NCI-H146 treated with DMSO at 0.1 percent for 48 hours (cell line): ENCODE data around the gene CNNM2.
"Not testable (repeated sequence)": the region's sequence is repeated elsewhere in the genome, so short reads cannot be mapped to it uniquely, and the experiment has no call there.

ENCODE experiments used
- DNase-seq: peaks from one replicate; lab custom pipeline; 2025; ENCODE audit not compliant: unreplicated experiment; lab: John Stamatoyannopoulos, UW

The CNNM2 gene

GRCh38 chr10:102923601-102924000 lies 5.5 kb downstream of the CNNM2 start:
- DNase-seq: no peak

GRCh38 chr10:102926842-102927241 lies 8.7 kb downstream of the CNNM2 start:
- no peak for DNase-seq

DNA sequence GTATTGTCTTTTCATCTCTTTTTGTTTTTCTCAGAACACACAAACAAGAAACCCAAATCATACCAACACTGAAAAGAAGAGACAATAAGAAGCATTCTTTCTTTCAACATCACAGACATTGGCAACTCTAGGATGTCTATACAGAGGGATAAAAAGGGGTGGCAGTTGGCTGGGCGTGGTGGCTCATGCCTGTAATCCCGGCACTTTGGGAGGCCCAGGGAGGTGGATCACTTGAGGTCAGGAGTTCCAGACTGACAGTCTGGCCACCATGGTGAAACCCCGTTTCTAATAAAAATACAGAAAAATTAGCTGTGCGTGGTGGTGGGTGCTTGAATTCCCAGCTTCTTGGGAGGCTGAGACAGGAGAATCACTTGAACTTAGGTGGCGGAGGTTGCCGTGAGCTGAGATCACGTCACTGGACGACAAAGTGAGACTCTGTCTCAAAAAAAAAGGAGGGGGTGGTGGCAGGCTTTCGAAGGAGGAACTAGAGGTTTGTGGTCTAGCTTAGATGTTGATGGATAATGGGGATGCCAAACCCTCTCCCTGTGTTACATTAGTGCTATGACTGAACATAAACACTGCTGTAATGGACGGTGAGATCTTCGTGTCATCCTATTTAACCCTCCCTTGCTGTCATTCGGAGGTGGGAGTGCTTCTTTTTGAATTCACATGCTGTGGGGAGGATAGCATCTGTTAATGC lies 9.4 kb downstream of the CNNM2 start:
- DNase-seq: no peak

DNA sequence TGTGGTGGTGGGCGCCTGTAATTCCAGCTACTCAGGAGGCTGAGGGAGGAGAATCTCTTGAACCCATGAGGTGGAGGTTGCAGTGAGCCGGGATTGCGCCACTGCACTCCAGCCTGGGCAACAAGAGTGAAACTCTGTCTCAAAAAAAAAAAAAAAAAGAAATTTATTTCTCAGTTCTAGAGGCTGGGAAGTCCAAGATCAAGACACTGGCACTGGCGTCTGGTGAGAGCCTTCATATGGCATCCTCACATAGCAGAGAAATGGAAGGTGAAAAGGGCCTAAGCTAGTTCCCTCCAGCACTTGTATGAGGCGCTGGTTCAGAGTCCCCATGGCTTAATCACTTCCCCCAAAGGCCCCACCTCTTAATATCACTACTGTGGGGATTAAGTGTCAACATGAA lies 10.3 kb downstream of the CNNM2 start:
- not testable (repeated sequence) for DNase-seq

DNA sequence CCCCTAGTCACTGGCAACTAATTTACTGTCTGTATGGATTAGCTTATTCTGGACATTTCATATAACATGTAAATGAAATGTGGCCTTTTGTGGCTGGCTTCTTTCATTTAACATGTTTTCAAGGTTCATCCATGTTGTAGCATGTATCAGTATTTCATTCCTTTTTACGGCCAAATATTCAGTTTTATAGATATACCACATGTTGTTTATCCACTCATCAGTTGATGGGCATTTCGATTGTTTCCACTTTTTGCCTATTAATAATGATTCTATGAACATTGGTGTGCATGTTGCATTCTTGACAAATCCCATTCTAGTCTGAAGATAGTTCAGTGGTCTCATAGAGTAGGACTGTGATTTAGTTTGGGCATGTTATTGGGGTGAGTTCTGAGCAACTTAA lies 12.6 kb downstream of the CNNM2 start:
- DNase-seq: no peak

DNA sequence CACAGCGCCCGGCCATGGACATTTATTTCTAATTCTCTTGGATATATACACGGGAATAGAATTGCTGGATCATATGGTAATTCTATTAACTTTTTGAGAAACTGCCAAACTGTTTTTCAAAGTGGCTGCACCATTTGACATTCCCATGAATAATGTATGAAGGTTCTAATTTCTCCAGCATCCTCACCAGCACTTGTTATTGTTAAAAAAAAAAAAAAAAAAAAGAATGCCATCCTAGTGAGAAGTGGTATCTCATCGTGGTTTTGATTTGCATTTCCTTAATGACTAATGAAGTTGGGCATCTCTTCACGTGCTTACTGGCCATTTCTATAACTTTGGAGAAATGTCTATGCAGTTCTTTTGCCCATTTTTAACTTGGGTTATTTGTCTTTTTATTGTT lies 13.5 kb downstream of the CNNM2 start:
- no peak for DNase-seq

DNA sequence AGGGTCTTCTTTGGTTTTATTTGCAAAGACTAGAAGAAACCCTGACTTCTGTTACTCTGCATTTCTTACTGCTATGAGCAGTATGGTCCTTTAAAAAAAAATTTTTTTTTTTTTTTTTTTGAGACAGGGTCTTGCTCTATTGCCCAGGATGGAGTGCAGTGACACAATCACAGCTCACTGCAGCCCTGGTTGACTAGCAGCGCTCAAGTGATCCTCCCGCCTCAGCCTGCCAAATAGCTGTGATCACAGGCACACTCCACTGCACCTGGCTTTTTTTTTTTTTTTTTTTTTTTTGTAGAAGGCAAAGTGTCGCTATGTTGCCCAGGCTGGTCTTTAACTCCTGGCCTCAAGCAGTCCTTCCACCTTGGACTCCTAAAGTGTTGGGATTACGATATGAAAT lies 17.4 kb downstream of the CNNM2 start:
- DNase-seq: no peak

GRCh38 chr10:102935939-102936605 lies 18.0 kb downstream of the CNNM2 start:
- no peak for DNase-seq

DNA sequence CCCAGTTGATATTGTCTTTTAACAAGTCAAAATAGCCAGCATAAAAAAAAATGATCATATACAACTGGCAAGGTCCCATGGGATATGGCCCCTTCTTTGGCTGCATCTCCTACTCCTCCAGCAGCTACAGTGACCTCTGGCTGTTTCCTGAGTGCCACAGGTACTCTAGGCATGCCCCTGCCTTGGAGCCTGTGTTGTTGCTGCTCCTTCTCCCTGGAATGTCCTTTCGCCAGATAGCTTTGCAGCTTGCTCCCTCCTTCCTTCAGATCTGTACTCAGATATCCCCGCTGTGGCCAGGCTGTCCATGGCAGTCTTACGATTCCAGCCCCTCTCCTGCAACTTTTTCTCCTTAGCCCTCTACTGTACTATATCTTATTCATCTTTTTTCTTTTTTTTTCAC lies 23.3 kb downstream of the CNNM2 start:
- DNase-seq: no peak

GRCh38 chr10:102945449-102945848 lies 27.4 kb downstream of the CNNM2 start:
- no peak for DNase-seq

- no peak for DNase-seq
Observed at GRCh38 chr10:102945962-102946361, 27.9 kb downstream of the CNNM2 start.

- no peak for DNase-seq
Observed at GRCh38 chr10:102946992-102947391, 28.9 kb downstream of the CNNM2 start.

DNA sequence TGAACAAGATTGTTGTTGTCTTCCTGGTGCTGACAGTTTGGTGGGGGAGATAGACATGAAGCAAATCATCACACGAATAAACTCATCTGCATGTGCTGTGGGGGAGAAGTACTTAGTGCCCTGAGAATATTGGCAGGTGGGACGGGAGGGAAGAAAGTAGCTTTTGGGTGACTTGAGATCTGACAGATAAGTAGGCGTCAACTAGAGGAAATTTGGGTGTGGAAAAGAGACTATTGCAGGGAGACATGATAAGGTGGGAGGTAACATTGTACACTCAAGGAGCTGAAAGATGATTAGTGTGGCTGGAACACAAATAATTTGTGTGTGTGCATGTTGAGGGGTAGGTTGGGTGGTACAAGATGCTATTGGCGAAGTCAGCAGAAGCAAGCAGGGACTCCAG lies 30.1 kb downstream of the CNNM2 start:
- DNase-seq: no peak

GRCh38 chr10:102948786-102949185 lies 30.7 kb downstream of the CNNM2 start:
- DNase-seq: no peak

- DNase-seq: no peak
Observed at GRCh38 chr10:102949916-102950315, 31.8 kb downstream of the CNNM2 start.

DNA sequence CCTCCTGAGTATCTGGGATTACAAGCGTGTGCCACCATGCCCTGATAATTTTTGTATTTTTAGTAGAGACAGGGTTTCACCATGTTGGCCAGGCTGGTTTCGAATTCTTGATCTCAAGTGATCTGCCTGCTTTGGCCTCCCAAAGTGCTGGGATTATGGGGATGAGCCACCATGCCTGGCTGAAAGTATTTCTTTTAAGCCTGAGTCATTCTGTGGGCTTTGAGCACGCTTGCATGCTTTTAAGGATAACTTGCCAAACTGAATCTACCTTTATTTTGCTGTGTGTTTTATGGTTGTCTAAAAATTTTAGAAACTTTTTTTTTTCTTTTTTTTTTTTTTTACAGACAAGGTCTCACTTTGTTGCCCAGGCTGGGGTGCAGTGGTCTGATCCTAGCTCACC lies 33.2 kb downstream of the CNNM2 start:
- no peak for DNase-seq

DNA sequence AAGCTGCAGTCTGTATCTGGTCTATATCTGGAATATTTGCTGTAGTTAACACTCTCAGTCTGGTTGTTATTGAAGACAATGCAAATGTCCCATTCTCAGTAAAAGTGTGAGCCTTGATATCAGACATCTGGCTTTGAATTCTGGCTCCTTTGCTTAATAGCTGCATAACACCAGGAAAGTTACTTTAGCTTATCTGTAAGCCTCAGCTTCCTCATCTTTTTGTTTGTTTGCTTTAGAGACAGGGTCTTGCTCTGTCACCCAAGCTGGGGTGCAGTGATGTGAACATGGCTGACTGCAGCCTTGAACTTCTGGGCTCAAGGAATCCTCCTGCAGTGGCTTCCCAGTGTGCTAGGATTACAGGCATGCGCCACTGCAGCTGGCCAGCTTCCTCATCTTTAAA lies 41.3 kb downstream of the CNNM2 start:
- no peak for DNase-seq

GRCh38 chr10:102960157-102960556 lies 42.1 kb downstream of the CNNM2 start:
- no peak for DNase-seq

GRCh38 chr10:102962267-102962666 lies 44.2 kb downstream of the CNNM2 start:
- DNase-seq: no peak

- no peak for DNase-seq
Observed at GRCh38 chr10:102962951-102963755, 45.1 kb downstream of the CNNM2 start.

- DNase-seq: no peak
Observed at GRCh38 chr10:102963756-102964025, 45.6 kb downstream of the CNNM2 start.

DNA sequence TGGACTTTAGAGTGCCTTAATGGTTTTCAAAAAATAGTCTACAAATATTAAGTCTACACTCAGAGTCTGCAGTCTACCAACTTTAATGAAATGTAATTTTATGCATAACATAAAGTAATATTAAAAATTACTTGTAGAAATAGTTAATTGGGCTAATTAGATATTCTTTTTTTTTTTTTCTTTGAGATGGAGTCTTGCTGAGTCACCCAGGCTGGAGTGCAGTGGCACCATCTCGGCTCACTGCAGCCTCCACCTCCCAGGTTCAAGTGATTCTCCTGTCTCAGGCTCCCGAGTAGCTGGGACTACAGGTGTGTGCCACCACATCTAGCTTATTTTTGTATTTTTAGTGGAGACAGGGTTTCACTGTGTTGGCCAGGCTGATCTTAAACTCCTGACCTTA lies 46.0 kb downstream of the CNNM2 start:
- DNase-seq: not testable (repeated sequence)
